ENCODE measurements around the gene KLK10.
"Not testable (repeated sequence)": the region's sequence is repeated elsewhere in the genome, so short reads cannot be mapped to it uniquely, and the experiment has no call there.

KLK10 gene

GRCh38 chr19:50977626-50978025 lies 41.9 kb downstream of the KLK10 start:
- TF ChIP-seq POLR2A (IDR thresholded peaks at IDR 0.05; ENCODE audit: low read depth, low read length) (no peak), TAF1 (IDR thresholded peaks at IDR 0.05; ENCODE audit: borderline replicate concordance, low read depth, low read length) (no peak), POLR2AphosphoS5 (IDR thresholded peaks at IDR 0.05; ENCODE audit: low read depth, low read length) (no peak)
- DNase-seq (ENCODE audit: insufficient read length), result no peak
- no peak for FAIRE-seq

GRCh38 chr19:50975766-50976165 lies 43.7 kb downstream of the KLK10 start:
- TF ChIP-seq TAF1 (IDR thresholded peaks at IDR 0.05; ENCODE audit: borderline replicate concordance, low read depth, low read length), result no peak
- no peak for TF ChIP-seq POLR2AphosphoS5 (IDR thresholded peaks at IDR 0.05; ENCODE audit: low read depth, low read length)
- TF ChIP-seq POLR2A (IDR thresholded peaks at IDR 0.05; ENCODE audit: low read depth, low read length), result no peak
- DNase-seq (ENCODE audit: insufficient read length) (no peak), FAIRE-seq (no peak)

- no peak for DNase-seq (ENCODE audit: insufficient read length)
- no peak for TF ChIP-seq TAF1 (IDR thresholded peaks at IDR 0.05; ENCODE audit: borderline replicate concordance, low read depth, low read length)
- TF ChIP-seq POLR2AphosphoS5 (IDR thresholded peaks at IDR 0.05; ENCODE audit: low read depth, low read length), result no peak
- no peak for TF ChIP-seq POLR2A (IDR thresholded peaks at IDR 0.05; ENCODE audit: low read depth, low read length)
- FAIRE-seq, result no peak
Measured at GRCh38 chr19:50974702-50975556, 44.6 kb downstream of the KLK10 start.

GRCh38 chr19:50972795-50973376 lies 46.6 kb downstream of the KLK10 start:
- DNase-seq (ENCODE audit: insufficient read length), result no peak
- no peak for TF ChIP-seq TAF1 (IDR thresholded peaks at IDR 0.05; ENCODE audit: borderline replicate concordance, low read depth, low read length)
- no peak for TF ChIP-seq POLR2AphosphoS5 (IDR thresholded peaks at IDR 0.05; ENCODE audit: low read depth, low read length)
- TF ChIP-seq POLR2A (IDR thresholded peaks at IDR 0.05; ENCODE audit: low read depth, low read length), result no peak
- no peak for FAIRE-seq

GRCh38 chr19:50969810-50970209 lies 49.7 kb downstream of the KLK10 start:
- DNase-seq (ENCODE audit: insufficient read length); FAIRE-seq: not testable (repeated sequence)

- no peak for TF ChIP-seq POLR2A (IDR thresholded peaks at IDR 0.05; ENCODE audit: low read depth, low read length)
- no peak for FAIRE-seq
- no peak for DNase-seq (ENCODE audit: insufficient read length)
Measured at GRCh38 chr19:50969413-50969760, 50.1 kb downstream of the KLK10 start, which contains the start of gene KLK6. KLK6 (minus strand) TSS chr19:50969591; CDS start chr19:50968104, 1,487 bp downstream.

- TF ChIP-seq TAF1 (IDR thresholded peaks at IDR 0.05; ENCODE audit: borderline replicate concordance, low read depth, low read length), result no peak
- no peak for TF ChIP-seq POLR2AphosphoS5 (IDR thresholded peaks at IDR 0.05; ENCODE audit: low read depth, low read length)
- TF ChIP-seq POLR2A (IDR thresholded peaks at IDR 0.05; ENCODE audit: low read depth, low read length), result no peak
- FAIRE-seq, result no peak
- no peak for DNase-seq (ENCODE audit: insufficient read length)
Measured at GRCh38 chr19:50968716-50969412, 50.6 kb downstream of the KLK10 start.

GRCh38 chr19:50967929-50968715 lies 51.4 kb downstream of the KLK10 start:
- TF ChIP-seq POLR2AphosphoS5 (IDR thresholded peaks at IDR 0.05; ENCODE audit: low read depth, low read length), result no peak
- TF ChIP-seq TAF1 (IDR thresholded peaks at IDR 0.05; ENCODE audit: borderline replicate concordance, low read depth, low read length), result no peak
- no peak for TF ChIP-seq POLR2A (IDR thresholded peaks at IDR 0.05; ENCODE audit: low read depth, low read length)
- DNase-seq (ENCODE audit: insufficient read length) (no peak), FAIRE-seq (no peak)

GRCh38 chr19:50964266-50964665 lies 55.2 kb downstream of the KLK10 start:
- DNase-seq (ENCODE audit: insufficient read length) (no peak), FAIRE-seq (no peak)
- TF ChIP-seq TAF1 (IDR thresholded peaks at IDR 0.05; ENCODE audit: borderline replicate concordance, low read depth, low read length) (no peak), POLR2AphosphoS5 (IDR thresholded peaks at IDR 0.05; ENCODE audit: low read depth, low read length) (no peak), POLR2A (IDR thresholded peaks at IDR 0.05; ENCODE audit: low read depth, low read length) (no peak)

GRCh38 chr19:50963381-50963780 lies 56.1 kb downstream of the KLK10 start:
- TF ChIP-seq TAF1 (IDR thresholded peaks at IDR 0.05; ENCODE audit: borderline replicate concordance, low read depth, low read length), result no peak
- FAIRE-seq (no peak), DNase-seq (ENCODE audit: insufficient read length) (no peak)
